Lower leg skin (tissue), 4 donors: ENCODE data around the gene CCL2. TPM values are rescaled to one million over a fixed set of nuclear protein-coding genes. Genes with fewer than 3 reads are reported as not detected.

Experiments
- DNase-seq, 2 donors: peaks; one replicate each; pipeline ENCODE4 v3.0.0-alpha.2; 2019; ENCODE audit warnings: low spot score in 2 of 2
- H3K4me3 ChIP-seq: fragments of 200-600 bp; sonication (generic); 2 replicates; pipeline ENCODE4 v1.5.1; 2017; ENCODE audit warnings: mild to moderate bottlenecking, low read depth; ENCODE audit not compliant: poor library complexity, severe bottlenecking
- POLR2A ChIP-seq, 2 donors: fragments of 450-650 bp; IDR thresholded peaks; one replicate each; pipeline ENCODE4 v1.6.1; 2016 to 2017; ENCODE audit warnings: antibody characterized with exemption in 2 of 2, mild to moderate bottlenecking in 1 of 2, moderate library complexity in 1 of 2
- WGBS, 2 donors: methylation state at CpG; one replicate each; pipeline ENCODE4 v1.1.5; 2018; 5-methylcytosine and 5-hydroxymethylcytosine counted together
- intact Hi-C: fragments of 100-400 bp; cut with DNase I; formaldehyde crosslinking; loops from one replicate; pipeline ENCODE4 v1.15.0; 2023; ENCODE audit warnings: low total_unique reads
- total RNA-seq, 4 donors: library from RNA; depleted of rRNA; stranded (reverse); fragments of >200 nt; gene quantifications; one replicate each; pipeline ENCODE4 v1.1.0, GENCODE V29; 2016
- TF ChIP-seq, protein P1 (sequence below), 3 donors: fragments of 450-650 bp; IDR thresholded peaks; one replicate each; pipeline ENCODE4 v1.5.1; 2016; ENCODE audit warnings: antibody characterized with exemption in 3 of 3, mild to moderate bottlenecking in 3 of 3, moderate library complexity in 2 of 3

CCL2 gene
- total RNA-seq, 4 donors from 2014 or later: 1.8 to 13.1 (median 7.0) TPM

DNA sequence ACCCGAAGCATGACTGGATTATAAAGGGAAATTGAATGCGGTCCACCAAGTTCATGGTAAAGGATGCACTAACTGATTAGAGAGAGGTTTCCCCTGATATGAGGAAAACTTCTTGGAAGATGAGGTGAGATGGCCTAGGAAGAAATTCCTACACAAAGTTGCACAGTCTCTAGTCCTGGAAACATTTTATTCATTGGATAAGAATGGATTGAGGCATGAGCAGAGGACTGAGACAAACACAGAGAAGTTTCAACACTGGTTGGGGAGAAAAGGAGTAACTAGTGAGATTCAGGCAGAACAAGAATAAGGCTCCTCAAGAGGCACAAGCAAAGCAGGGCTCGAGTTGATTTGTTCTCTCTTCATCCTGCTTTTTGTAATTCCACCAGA is 2.0 kb upstream of the CCL2 start:
- DNase-seq: no peak
- 64 to 68% methylated on average over 3 of the region's 3 CpGs for WGBS, 2 donors
- TF ChIP-seq, protein P1, sequence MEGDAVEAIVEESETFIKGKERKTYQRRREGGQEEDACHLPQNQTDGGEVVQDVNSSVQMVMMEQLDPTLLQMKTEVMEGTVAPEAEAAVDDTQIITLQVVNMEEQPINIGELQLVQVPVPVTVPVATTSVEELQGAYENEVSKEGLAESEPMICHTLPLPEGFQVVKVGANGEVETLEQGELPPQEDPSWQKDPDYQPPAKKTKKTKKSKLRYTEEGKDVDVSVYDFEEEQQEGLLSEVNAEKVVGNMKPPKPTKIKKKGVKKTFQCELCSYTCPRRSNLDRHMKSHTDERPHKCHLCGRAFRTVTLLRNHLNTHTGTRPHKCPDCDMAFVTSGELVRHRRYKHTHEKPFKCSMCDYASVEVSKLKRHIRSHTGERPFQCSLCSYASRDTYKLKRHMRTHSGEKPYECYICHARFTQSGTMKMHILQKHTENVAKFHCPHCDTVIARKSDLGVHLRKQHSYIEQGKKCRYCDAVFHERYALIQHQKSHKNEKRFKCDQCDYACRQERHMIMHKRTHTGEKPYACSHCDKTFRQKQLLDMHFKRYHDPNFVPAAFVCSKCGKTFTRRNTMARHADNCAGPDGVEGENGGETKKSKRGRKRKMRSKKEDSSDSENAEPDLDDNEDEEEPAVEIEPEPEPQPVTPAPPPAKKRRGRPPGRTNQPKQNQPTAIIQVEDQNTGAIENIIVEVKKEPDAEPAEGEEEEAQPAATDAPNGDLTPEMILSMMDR (IDR thresholded peaks at IDR 0.05): no peak
- TF ChIP-seq POLR2A (IDR thresholded peaks at IDR 0.05): no peak
- intact Hi-C loops: no loop called here
- H3K4me3 ChIP-seq: no peak overlapping the region

GRCh38 chr17:34254146-34254545 is 939 bp upstream of the CCL2 start:
- 12 to 34% methylated on average over 3 of the region's 3 CpGs for WGBS, 2 donors
- no peak overlapping the region for H3K4me3 ChIP-seq
- peak in 1 of 2 donors; percentile 36 for DNase-seq
- intact Hi-C loops: no loop called here
- TF ChIP-seq POLR2A (IDR thresholded peaks at IDR 0.05): no peak
- TF ChIP-seq, protein P1 (IDR thresholded peaks at IDR 0.05): no peak

DNA sequence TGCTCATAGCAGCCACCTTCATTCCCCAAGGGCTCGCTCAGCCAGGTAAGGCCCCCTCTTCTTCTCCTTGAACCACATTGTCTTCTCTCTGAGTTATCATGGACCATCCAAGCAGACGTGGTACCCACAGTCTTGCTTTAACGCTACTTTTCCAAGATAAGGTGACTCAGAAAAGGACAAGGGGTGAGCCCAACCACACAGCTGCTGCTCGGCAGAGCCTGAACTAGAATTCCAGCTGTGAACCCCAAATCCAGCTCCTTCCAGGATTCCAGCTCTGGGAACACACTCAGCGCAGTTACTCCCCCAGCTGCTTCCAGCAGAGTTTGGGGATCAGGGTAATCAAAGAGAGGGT is 272 bp downstream of the CCL2 start:
- H3K4me3 ChIP-seq: no peak overlapping the region
- no peak for DNase-seq
- 15 to 23% methylated on average over 5 of the region's 5 CpGs for WGBS, 2 donors
- intact Hi-C loops: no loop called here
- no peak for TF ChIP-seq POLR2A (IDR thresholded peaks at IDR 0.05)
- TF ChIP-seq, protein P1 (IDR thresholded peaks at IDR 0.05): no peak

- intact Hi-C loops: no loop called here
- WGBS, 2 donors: 47 to 63% methylated on average over 1 of the region's 1 CpG
- TF ChIP-seq, protein P1 (IDR thresholded peaks at IDR 0.05): no peak
- no peak for TF ChIP-seq POLR2A (IDR thresholded peaks at IDR 0.05)
Observed at GRCh38 chr17:34255841-34256240, 756 bp downstream of the CCL2 start.

GRCh38 chr17:34257299-34257985 is 2.4 kb downstream of the CCL2 start:
- no peak for TF ChIP-seq POLR2A (IDR thresholded peaks at IDR 0.05)
- H3K4me3 ChIP-seq: no peak overlapping the region
- intact Hi-C loops: no loop called here
- no peak for DNase-seq
- WGBS, 2 donors: 70 to 74% methylated on average over 5 of the region's 5 CpGs

More at GRCh38 chr17:34255841-34256240, 756 bp downstream of the CCL2 start:
- H3K4me3 ChIP-seq: no peak overlapping the region
- DNase-seq: no peak

GRCh38 chr17:34257986-34258326 is 2.9 kb downstream of the CCL2 start:
- no peak overlapping the region for H3K4me3 ChIP-seq
- WGBS, 2 donors: 52 to 76% methylated on average over 1 of the region's 1 CpG
- intact Hi-C loops: no loop called here
- TF ChIP-seq, protein P1 (IDR thresholded peaks at IDR 0.05): no peak
- no peak for TF ChIP-seq POLR2A (IDR thresholded peaks at IDR 0.05)
- no peak for DNase-seq
